ENCODE data around the gene LSM3.

Gene LSM3

DNA sequence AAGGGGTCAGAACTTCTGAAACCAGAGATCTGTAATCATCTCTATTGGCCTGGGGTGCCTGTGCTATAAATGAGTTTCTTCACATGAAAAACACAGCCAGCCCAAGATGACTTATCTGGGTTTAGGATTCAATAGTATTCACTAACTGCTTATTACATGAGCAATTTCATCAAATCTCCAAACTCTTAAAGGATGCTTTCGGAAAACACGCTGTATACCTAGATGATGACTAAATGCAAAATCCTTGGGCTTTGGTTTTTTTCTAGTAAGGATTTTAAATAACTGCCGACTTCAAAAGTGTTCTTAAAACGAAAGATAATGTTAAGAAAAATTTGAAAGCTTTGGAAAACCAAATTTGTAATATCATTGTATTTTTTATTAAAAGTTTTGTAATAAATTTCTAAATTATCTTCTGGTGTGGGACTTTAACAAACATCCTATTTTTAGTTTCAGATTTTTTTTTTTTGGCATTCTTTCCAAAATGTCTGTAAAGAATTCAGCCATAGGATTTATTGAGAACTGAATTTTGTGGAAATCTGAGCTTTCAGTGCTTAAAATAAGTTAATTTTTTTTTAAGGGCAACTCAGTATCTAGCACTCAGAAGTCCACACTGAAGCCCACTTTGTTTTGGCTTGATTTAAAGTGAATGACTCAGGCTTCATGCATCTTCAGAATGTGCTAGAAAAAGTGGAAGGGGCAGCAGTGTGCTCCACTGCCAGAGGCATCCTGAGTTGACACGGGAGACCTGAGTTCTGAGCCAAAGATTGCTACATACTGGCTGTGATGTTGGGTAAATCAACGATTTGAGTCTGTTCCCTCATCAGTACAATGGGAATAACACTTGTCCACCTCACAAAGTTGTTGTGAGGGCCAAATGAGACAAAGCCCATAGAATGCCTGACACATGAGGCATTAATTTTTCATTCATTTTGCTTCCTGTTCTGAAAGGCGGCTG lies 35.1 kb upstream of the LSM3 start:
- DNase-seq (ENCODE audit: low read depth): peak; percentile 79

DNA sequence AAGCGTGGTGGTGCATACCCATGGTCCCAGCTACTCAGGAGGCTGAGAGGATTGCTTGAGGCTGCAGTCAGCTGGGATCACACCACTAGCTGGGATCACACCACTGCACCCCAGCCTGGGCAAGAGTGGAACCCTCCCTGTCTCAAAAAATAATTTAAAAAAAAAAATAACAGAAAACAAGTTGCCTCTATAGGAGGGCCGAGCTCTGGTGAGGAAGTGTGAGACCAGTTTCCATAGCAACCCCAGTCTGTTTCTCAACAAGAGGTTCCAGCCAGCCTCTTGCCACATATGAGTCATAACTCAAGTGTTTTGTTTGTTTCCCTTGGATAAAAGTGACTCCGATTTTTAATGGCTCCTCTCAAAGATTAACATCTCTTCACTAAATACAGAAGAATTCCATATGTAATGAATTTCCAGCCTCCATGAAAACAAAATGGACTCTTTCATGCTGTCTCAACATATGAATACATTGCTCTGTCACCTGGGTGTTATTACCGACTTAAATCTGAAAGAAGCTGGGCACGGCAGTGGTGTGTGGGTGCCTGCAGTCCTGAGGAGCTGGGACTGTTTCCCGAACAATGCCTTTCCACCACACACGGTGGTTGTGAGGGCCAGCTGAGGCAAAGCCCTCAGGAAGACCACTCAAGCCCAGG lies 34.1 kb upstream of the LSM3 start:
- DNase-seq (ENCODE audit: low read depth): peak; percentile 90

DNA sequence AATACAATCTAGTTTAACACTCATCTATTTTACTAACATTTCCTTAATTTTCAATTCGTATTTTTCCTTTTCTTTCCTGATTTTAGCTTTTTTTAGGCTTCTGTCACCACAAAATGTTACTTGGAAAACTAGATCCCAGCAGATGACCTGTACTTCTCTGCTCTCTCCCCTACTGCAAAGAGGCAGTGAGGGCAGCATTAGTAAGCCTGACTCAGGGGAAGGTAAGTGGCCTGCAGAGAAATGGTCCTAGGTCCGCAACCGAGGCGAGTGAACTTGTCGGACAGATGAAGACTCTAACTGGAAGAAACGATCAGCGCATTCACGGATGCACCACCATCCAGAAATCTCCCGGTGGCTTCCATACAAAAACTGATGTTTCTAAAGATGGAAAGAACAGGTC lies 33.4 kb upstream of the LSM3 start:
- DNase-seq (ENCODE audit: low read depth): no peak

GRCh38 chr3:14145670-14146380 lies 32.8 kb upstream of the LSM3 start:
- no peak for DNase-seq (ENCODE audit: low read depth)

DNA sequence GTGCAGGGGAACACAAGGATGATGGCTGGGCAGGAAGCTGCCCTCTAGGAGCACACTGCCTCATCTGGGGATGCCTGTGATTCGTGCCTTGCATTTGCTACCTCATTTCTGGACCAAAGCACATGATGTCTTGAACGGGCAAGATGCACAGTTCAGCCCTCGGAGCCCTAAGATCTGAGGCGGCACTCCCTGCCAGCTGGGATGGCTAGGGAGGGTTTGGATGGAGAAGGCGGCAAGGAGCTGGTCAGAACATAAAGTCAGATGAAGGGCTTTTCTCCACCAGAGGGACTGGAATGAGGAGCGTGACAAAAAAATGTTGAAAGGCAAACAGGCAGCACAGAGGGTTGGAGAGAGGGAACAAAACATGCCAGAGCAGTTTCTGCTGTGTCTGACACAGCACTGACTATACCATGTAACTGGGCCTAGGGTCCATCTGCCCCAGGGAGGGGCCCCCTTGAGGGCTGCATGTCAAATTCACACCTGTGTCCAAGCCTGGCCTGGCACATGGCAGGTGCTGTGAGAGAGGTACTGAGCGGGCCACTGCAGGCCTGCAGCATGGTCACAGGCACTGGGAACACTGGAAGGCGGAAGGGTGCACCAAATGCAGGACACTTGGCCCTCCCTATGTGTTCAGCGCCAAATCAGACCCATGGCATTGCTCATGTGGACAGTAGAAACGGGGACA lies 32.1 kb upstream of the LSM3 start:
- DNase-seq (ENCODE audit: low read depth): no peak

- DNase-seq (ENCODE audit: low read depth): no peak
Measured at GRCh38 chr3:14147066-14147435, 31.6 kb upstream of the LSM3 start.

GRCh38 chr3:14147617-14148016 lies 31.0 kb upstream of the LSM3 start:
- no peak for DNase-seq (ENCODE audit: low read depth)

GRCh38 chr3:14148041-14148985 lies 30.3 kb upstream of the LSM3 start:
- no peak for DNase-seq (ENCODE audit: low read depth)

DNA sequence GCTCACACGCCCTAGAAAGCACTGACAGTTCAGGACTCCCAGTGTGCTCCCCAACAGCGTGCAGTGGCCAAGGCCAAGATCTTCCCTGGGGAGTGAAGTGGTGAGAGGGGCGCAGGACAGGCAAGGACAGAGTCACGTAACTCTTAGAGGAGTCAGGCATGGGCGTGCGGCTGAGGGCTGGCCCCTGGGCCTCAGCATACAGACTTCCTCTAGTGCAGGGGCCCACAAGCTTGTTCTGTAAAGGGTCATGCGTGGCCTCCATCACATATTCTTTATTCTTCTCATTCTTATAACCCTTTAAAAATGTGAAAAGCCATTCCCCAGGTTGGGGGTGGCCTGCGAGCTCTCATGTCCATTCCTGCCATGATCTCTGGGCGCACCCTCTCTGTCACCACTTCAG lies 28.5 kb upstream of the LSM3 start:
- no peak for DNase-seq (ENCODE audit: low read depth)

DNA sequence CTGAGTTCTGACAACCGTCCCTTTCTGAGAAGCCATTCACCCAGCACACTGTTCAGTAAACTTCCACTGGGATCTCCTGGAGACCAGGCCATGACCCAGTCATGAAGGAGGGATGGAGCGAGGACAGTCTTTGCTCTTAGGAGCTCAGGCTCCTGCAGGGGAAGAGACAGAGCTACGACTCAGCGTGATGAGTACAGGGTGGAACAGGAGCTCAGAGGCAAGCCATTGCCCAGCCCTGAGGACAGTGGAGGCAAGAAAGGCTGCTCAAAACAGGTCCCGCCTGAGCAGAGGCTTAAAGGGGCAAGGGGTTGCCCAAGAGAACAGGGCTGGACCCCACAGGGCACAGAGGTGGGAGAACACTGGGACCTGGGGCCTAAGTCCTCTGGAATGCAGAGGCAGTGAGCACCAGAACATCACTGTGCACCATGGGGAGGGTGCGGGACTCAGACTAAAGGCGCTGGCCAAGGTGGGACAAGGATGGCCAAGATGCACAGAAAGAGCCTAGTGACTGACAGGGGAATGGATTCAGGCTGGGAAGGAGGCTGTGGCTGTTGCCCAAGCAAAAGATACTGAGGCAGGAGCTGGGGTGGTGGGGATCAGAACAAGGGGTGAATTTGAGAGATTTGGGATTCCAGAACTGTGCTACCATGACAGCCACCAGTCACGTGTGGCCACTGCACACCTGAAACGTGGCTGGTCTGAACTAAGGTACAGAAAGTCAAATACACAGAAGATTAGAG lies 28.0 kb upstream of the LSM3 start:
- DNase-seq (ENCODE audit: low read depth): no peak

DNA sequence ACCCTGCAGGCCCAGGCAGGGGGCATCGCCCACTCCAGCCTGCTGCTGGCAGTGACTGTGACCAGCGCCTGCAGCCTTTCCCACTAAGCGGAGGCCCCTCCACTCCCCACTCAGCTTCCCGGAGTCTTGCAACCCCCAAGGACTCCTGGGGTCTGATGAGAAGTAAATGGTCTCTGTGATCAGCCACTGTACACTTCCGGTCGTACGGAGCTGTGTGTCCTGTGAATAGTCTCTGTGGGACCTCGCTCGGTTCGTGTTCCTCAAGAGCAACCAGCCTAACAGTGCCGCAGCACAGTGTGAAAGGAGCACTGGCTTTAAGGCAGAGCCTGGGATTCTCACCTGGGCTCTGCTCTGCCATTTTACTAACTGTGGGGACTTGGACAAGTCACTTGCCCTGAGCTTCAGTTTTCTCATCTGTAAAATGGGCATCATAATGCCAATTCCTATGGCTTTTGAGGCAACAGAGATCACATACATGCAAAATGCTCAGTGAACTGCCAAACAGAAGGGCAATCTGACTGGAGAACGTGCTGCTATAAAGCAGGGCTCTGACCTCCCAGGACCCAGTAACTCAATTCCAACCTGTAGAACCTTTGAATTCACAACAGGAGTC lies 27.0 kb upstream of the LSM3 start:
- DNase-seq (ENCODE audit: low read depth): no peak

- DNase-seq (ENCODE audit: low read depth): no peak
Measured at GRCh38 chr3:14152233-14152962, 26.2 kb upstream of the LSM3 start.

GRCh38 chr3:14152963-14153355 lies 25.7 kb upstream of the LSM3 start:
- no peak for DNase-seq (ENCODE audit: low read depth)

DNA sequence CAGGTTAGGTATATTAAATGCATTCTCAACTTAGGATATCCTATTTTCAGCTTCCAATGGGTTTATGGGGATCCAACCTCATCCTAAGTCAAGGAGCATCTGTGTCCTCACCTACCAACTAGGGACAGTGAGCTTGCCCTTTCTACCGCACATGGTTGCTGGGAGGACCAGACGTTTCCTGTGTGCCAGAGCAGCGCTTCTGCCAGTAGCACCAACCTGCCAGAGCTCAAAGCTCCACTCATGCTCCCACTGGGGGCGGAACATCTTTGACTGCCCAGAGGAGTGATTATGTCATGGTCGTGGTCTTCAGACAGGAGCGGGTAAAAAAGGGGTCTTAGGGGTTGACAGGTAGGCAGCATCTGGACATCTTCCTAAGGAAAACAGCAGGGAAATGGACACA lies 25.0 kb upstream of the LSM3 start:
- DNase-seq (ENCODE audit: low read depth): no peak

GRCh38 chr3:14154276-14154675 lies 24.3 kb upstream of the LSM3 start:
- DNase-seq (ENCODE audit: low read depth): no peak

GRCh38 chr3:14154895-14155440 lies 23.6 kb upstream of the LSM3 start:
- DNase-seq (ENCODE audit: low read depth): no peak

DNA sequence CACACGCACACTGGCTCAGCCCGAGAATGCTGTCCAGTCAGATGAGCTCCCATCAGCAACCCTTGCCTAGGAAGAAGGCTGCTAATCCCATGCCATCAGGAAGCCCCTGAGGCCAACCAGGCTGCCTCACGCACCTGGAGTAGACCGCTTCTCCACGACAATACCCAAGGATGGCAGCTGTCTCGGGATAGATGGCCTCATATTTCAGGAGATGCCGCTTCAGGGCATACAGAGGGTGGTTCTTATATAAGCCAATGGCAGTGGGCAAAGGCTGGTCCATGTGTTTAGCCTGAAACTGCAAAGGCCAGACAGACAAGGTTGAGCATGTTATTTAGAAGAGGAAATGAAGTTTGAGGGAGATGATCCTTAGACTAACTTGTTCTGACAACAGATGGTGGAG lies 22.4 kb upstream of the LSM3 start:
- DNase-seq (ENCODE audit: low read depth): no peak

DNA sequence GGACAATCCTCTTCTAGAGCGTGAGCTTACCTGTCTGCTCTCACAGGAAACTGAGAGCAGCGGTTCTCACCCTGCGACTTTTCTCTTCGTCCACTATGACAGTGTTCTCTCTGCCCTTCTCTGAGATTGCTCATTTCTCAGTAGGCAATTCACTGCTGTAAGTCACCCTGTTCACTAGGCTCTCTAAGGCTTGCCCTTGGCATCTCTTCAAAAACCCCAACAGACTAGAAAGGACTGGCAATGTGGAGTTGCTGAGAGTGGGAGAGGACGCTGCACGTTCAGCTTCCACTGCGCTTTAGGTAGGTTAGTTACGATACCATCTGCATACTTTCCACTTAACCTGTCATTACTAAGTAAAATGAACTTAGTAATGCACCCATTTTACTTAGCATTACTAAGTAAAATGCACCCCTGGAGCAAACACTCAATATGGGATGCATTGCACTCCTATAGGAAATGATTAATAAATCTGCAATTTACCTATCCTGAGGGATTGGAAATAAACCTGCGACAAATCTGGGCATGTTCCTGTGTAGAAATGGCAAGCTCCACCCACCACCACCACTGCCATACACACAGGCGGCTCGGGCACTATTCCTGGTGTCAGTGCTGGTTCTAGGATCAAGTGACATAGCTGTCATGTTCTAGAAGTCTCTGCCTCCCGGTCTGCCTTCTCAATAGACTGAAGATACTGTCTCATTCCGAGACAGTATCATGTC lies 21.6 kb upstream of the LSM3 start:
- no peak for DNase-seq (ENCODE audit: low read depth)
